Right forelimb (tissue), 1 donor: ENCODE results near the gene CBY2.
"Not testable (repeated sequence)": the region's sequence is repeated elsewhere in the genome, so short reads cannot be mapped to it uniquely, and the experiment has no call there.

Experiments used
- DNase-seq: peaks from one replicate; pipeline ENCODE4 v3.0.0-alpha.2; 2018

CBY2 gene

GRCh38 chr13:45750566-45750965 lies 48.4 kb downstream of the CBY2 start:
- DNase-seq: no peak

GRCh38 chr13:45751885-45752284 lies 49.8 kb downstream of the CBY2 start:
- no peak for DNase-seq

GRCh38 chr13:45752510-45752909 lies 50.4 kb downstream of the CBY2 start:
- DNase-seq: no peak

- DNase-seq: not testable (repeated sequence)
Measured at GRCh38 chr13:45756498-45756897, 54.4 kb downstream of the CBY2 start.

GRCh38 chr13:45757589-45757988 lies 55.5 kb downstream of the CBY2 start:
- not testable (repeated sequence) for DNase-seq

- DNase-seq: no peak
Measured at GRCh38 chr13:45763419-45763818, 61.3 kb downstream of the CBY2 start.
